ENCODE data around the gene RASEF. TPM values are rescaled to one million over a fixed set of nuclear protein-coding genes. Genes with fewer than 3 reads are reported as not detected.
A peak's percentile ranks its signal among the peaks of the same experiment; 100 is the strongest.

The RASEF gene
- total and polyA plus RNA-seq, 10 of the 15 experiments (the other 5 are each of a cell fraction or from before 2014, with no cell fraction given), result under 0.01 to 0.04 (median 0.01) TPM; not detected in 7

DNA sequence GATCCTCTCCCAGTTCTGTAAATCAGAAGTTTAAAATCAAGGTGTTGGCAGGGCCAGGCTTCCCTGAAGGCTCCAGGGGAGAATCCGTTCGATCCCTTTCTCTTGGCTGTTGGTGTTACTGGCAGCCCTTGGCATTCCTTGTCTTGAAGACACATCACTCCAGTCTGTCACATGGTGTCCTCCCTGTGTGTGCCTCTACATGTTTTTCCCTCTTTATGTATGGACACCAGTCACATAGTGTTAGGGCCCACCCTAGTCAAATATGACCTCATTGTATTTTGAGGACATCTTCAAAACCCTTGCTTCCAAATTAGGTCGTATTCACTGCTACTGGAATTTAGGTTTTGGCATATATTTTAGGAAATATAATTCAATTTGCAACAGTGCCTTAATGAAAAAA, 94.6 kb downstream of the RASEF start (continued):
- TF ChIP-seq, protein P1, sequence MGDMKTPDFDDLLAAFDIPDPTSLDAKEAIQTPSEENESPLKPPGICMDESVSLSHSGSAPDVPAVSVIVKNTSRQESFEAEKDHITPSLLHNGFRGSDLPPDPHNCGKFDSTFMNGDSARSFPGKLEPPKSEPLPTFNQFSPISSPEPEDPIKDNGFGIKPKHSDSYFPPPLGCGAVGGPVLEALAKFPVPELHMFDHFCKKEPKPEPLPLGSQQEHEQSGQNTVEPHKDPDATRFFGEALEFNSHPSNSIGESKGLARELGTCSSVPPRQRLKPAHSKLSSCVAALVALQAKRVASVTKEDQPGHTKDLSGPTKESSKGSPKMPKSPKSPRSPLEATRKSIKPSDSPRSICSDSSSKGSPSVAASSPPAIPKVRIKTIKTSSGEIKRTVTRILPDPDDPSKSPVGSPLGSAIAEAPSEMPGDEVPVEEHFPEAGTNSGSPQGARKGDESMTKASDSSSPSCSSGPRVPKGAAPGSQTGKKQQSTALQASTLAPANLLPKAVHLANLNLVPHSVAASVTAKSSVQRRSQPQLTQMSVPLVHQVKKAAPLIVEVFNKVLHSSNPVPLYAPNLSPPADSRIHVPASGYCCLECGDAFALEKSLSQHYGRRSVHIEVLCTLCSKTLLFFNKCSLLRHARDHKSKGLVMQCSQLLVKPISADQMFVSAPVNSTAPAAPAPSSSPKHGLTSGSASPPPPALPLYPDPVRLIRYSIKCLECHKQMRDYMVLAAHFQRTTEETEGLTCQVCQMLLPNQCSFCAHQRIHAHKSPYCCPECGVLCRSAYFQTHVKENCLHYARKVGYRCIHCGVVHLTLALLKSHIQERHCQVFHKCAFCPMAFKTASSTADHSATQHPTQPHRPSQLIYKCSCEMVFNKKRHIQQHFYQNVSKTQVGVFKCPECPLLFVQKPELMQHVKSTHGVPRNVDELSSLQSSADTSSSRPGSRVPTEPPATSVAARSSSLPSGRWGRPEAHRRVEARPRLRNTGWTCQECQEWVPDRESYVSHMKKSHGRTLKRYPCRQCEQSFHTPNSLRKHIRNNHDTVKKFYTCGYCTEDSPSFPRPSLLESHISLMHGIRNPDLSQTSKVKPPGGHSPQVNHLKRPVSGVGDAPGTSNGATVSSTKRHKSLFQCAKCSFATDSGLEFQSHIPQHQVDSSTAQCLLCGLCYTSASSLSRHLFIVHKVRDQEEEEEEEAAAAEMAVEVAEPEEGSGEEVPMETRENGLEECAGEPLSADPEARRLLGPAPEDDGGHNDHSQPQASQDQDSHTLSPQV (IDR thresholded peaks at IDR 0.05), result no peak

DNA sequence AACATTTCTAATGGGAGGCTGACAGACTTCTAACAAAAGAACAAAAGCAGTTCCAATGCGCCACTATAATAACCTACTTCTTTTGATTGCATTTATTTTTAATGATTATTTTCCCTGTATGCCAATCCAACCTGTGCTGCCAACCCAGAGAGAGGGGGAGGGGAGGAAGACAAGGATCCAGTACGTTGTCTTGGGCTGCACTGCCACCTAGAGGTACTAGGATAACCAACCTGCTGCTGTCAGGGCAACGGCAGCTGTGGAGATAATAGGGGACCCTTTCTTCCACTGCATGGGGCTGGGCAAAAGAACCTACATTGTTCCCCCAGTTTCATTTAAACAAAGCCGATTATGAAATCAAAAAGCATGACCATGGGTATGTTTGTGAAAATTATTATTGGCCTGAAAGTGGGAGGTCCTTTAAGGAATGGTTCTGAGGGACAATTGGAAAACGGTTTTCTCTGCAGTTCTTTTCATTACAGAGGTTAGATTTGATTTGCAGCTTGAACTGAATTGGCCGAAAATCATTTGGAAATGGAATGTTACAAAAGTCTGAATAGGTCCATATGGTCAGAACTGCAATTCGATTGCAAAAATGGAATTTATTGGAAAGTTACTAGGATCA, 101.3 kb downstream of the RASEF start:
- no peak overlapping the region for H3K4me2 ChIP-seq (ENCODE audit: control insufficient read depth, insufficient read depth)
- H3K4me1 ChIP-seq (ENCODE audit: control insufficient read depth, insufficient read depth, low read length), result no peaks in the 10 kb centered on the region
- ChIA-PET RAD21 (ENCODE audit: unreplicated experiment) (interaction anchor here (1.2 kb wide), 1 partner anchor 355 kb away, joined by 3 read pairs; no protein-coding TSS in a partner anchor), SMC1A (ENCODE audit: uncharacterized antibody, unreplicated experiment) (no interaction called here), POLR2A (no interaction called here), CTCF (interaction anchor here (0.7 to 1.4 kb wide), 2 partner anchors 8 to 355 kb away, joined by 3 read pairs; no protein-coding TSS in a partner anchor)
- DNase-seq (ENCODE audit: low read depth, low spot score) (peak; percentile 11), ATAC-seq (peak; percentile 95), FAIRE-seq (no peak)
- H3K4me3 ChIP-seq, result no peak overlapping the region
- intact Hi-C loops (cut with micrococcal nuclease; ENCODE audit: unreplicated experiment) (loop anchor here (2.0 to 5.0 kb wide), 2 partner anchors 429 to 1439 kb away; no protein-coding TSS in a partner anchor), in situ Hi-C loops (cut with MboI) (no loop called here)
- H3K9ac ChIP-seq (ENCODE audit: control insufficient read depth, insufficient read depth, low read length), result no peak overlapping the region
- no TSS peak for BruUV-seq (replicated peaks)
- no peak overlapping the region for H3K27ac ChIP-seq (ENCODE audit: control insufficient read depth, insufficient read depth)
- no peaks in the 10 kb centered on the region for H3K27me3 ChIP-seq (replicated peaks in 1 of 2; ENCODE audit: control insufficient read depth in 2 of 2, insufficient read depth in 2 of 2, low read length in 1 of 2)
- no peaks in the 10 kb centered on the region for H3K79me2 ChIP-seq (ENCODE audit: control insufficient read depth, insufficient read depth, low read length)
- no peaks in the 10 kb centered on the region for H4K20me1 ChIP-seq (ENCODE audit: control insufficient read depth, insufficient read depth)
- H3K9me3 ChIP-seq (replicated peaks; ENCODE audit: control insufficient read depth, insufficient read depth, low read length), result no peaks in the 10 kb centered on the region
- 9% methylated on average over 7 of the region's 7 CpGs for WGBS (ENCODE audit: insufficient coverage, insufficient replicate concordance, low lambda C conversion rate, missing lambda C conversion rate)
- H3K36me3 ChIP-seq (ENCODE audit: control insufficient read depth in 2 of 2, insufficient read depth in 2 of 2, low read length in 1 of 2), result no peaks in the 10 kb centered on the region
- H2AFZ ChIP-seq (ENCODE audit: control insufficient read depth, low read depth, low read length), result no peak overlapping the region
- TF ChIP-seq FOS (IDR thresholded peaks at IDR 0.05; ENCODE audit: borderline replicate concordance, extremely low read depth, insufficient read length), result no peak
- TF ChIP-seq CTCF (IDR thresholded peaks at IDR 0.05 in 2 of 3, conservative IDR thresholded peaks at IDR 0.05 in 1 of 3; ENCODE audit: control insufficient read depth in 2 of 3, extremely low read depth in 1 of 3, insufficient read depth in 1 of 3, low read depth in 3 of 3, low read length in 3 of 3), result peak; percentile 75 to 84 (median 80); a peak in 5 of 6 replicates
- TF ChIP-seq SREBF1 (IDR thresholded peaks at IDR 0.05; ENCODE audit: low read length), result no peak
- no peak for TF ChIP-seq SRF (IDR thresholded peaks at IDR 0.05; ENCODE audit: low read depth in 2 of 2, low read length in 2 of 2)
- TF ChIP-seq, protein P2, sequence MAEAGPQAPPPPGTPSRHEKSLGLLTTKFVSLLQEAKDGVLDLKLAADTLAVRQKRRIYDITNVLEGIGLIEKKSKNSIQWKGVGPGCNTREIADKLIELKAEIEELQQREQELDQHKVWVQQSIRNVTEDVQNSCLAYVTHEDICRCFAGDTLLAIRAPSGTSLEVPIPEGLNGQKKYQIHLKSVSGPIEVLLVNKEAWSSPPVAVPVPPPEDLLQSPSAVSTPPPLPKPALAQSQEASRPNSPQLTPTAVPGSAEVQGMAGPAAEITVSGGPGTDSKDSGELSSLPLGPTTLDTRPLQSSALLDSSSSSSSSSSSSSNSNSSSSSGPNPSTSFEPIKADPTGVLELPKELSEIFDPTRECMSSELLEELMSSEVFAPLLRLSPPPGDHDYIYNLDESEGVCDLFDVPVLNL (IDR thresholded peaks at IDR 0.05; ENCODE audit: low read depth, low read length), result no peak
- TF ChIP-seq RAD21 (IDR thresholded peaks at IDR 0.05; ENCODE audit: insufficient read depth, low read depth, low read length), result peak; percentile 84
- TF ChIP-seq SMC3 (IDR thresholded peaks at IDR 0.05; ENCODE audit: borderline replicate concordance, low read length), result peak; percentile 72
- TF ChIP-seq NFYB (IDR thresholded peaks at IDR 0.05; ENCODE audit: insufficient read depth, low read depth, low read length), result no peak
- TF ChIP-seq YY1 (IDR thresholded peaks at IDR 0.05; ENCODE audit: low read depth, low read length), result 0 out of 2 replicates have a peak, but pooled peaks have one; percentile 42
- TF ChIP-seq ZNF274 (IDR thresholded peaks at IDR 0.05; ENCODE audit: insufficient read depth, insufficient read length), result no peak
- TF ChIP-seq STAT3 (IDR thresholded peaks at IDR 0.05; ENCODE audit: low read depth, low read length), result no peak
- TF ChIP-seq BHLHE40 (IDR thresholded peaks at IDR 0.05; ENCODE audit: borderline replicate concordance in 1 of 2, low read depth in 2 of 2, low read length in 1 of 2), result no peak
- 0 out of 2 replicates have a peak, but pooled peaks have one; percentile 19 for TF ChIP-seq IRF4 (IDR thresholded peaks at IDR 0.05; ENCODE audit: low read depth, low read length)
